NCI-H146 (cell line): ENCODE results near the gene PSMB10.
A peak's percentile ranks its signal among the peaks of the same experiment; 100 is the strongest.
"Not testable (repeated sequence)": the region's sequence is repeated elsewhere in the genome, so short reads cannot be mapped to it uniquely, and the experiment has no call there.

ENCODE experiments used
- DNase-seq: peaks from one replicate; lab custom pipeline; 2025; lab: John Stamatoyannopoulos, UW

Gene PSMB10

DNA sequence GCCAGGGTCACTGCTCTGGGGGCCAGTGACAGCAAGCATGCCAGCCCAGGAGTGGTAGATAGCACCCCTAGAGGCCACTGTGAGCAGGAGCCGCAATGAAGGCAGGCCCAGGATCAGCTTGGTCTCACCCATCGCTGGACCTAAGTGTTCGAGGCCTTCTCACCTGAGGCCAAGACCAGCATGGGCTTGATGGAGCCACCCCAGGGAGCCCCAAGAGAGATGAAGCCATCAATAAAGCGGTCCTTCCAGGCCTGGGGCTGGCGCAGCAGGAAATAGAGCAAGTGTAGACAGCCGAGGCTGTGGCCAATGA is 5.5 kb upstream of the PSMB10 start:
- DNase-seq = no peak

GRCh38 chr16:67941469-67942199 is 5.0 kb upstream of the PSMB10 start:
- DNase-seq = no peak

DNA sequence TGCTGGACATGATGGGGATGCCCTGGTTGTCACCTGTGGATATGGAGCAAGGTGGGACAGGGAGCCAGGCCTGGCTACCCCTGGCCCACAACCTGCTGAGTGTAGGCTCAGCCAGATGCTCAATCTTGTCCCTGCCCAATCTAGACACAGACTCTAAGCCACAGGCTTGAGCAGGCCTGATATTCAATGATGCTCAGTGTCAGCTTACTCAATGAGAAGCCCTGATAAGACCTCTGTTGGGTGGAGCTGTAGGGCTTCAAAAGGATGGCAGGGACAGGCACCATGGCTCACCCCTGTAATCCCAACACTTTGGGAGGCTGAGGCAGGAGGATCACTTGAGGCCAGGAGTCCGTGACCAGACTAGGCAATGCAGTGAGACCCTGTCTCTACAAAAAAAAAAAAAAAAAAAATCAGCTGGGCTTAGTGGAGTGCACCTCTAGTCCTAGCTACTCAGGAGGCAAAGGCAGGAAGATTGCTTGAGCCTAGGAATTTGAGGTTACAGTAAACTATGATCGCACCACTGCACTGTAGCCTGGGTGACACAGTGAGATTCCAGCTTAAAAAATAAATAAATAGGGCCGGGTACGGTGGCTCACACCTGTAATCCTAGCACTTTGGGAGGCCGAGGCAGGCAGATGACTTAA is 3.9 kb upstream of the PSMB10 start:
- no peak for DNase-seq

DNA sequence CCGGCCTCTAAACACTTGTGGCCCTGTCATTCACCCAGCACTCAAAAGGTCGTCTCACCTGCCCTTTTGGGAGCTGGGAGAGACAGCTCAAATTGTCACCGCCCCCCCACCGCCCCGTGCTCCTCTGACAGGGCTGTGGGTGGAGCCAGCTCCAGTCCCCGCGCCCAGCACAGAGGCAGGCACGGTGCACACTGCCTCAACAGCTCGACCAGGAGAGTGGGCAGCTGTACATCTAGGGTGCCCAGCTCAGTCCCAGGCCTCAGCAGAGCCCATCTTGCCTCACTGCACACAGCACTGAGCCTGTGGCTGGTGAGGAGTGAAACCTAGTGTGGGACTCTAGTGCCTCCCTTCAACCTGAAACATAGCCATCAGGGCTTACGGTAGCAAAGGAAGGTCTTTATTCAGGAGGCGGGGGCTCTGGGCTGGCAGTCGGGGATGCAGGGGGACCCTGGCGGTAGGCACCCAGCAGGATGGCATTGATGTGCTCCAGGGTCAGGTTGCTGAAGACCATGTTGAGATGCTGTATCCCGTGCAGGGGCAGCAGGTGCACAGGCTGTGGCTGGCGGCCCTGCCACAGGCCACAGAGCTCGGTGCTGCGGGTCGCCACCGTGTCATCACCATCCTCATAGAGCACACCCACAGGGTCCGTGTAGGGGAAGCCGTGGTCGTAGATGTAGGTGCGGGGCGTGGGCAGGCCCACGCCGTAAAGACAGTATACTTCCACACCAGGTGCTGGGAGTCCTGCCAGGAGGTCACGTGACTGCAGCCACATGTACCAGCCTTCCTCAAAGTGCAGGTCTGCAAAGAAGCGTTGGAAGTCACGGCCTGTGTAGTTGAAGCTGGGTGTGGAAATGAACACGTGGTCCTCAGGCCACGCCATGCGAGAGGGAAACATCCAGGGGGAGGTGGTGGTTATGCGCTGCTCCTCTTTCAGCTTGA is 3.1 kb upstream of the PSMB10 start:
- no peak for DNase-seq

- DNase-seq = not testable (repeated sequence)
Observed at GRCh38 chr16:67937713-67938112, 1.1 kb upstream of the PSMB10 start.

DNA sequence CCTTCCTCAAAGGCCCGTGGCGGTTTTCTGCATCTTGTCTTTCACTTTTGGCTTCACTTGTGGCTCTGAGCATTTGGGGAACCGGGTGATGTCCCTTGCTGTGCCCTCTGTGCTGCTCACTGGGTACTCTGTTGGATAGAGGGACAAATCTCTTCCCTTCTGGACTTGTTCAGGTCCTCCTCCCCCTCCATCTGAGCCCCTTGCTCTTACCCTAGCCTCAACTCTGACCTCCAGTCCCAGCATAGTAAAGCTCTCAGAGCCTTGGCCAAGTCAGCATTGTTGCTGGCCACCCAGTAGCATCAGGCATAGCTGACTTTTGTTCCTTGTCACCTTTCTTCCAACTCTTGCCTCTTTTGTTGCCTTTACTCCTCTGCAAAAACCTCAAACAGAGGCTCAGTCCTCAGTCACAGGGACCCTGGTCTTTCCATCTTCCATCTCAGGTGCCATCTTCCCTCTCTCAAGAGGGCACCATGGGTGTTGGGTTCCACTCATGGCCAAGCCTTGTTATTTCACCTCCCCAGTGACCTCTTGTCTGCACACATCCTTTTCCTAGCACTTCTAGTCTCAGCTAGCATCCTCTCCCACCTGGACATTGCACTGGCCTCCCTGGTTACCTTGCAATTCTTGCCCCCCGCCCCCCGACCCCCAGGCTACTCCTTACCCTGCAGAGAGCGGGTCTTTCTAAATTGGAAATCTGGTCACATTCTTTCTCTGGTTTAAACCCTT is 393 bp upstream of the PSMB10 start:
- DNase-seq = no peak

DNA sequence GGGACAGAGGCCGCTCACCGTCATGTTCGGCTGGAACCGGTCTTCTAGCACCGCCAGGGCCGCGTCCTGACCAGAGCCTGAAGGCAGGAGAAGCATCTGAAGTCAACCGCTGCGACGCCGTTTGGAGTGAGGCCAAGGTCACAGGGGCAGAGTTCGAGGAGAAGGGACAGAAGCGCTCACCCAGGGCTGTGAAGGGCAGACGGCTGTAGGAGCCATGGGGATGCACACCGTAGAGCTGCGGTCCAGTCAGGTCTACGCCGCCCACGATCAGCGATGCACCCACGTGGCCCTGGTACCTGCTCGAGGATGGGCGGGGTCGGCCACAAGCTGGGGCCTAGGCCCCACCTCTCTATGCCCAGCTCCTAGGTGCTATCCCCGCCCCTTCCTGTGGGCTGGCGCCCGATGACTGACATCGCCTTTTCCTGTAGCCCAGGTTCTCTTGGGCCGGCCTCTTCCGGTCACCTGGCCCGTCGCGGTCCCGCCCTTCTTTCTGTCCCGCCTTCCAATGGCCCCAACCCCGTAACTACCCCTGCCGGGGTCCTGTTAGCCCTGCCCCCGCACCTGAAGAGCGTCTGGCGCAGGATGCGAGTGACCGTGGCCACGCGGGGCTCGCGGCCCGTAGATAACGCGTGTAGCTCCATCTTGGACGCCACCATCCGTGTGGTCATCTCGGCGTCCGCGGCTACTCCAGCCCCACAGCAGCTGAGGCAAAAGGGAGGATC is 1.1 kb downstream of the PSMB10 start:
- DNase-seq = peak; percentile 97

GRCh38 chr16:67935101-67935401 is 1.6 kb downstream of the PSMB10 start:
- no peak for DNase-seq

DNA sequence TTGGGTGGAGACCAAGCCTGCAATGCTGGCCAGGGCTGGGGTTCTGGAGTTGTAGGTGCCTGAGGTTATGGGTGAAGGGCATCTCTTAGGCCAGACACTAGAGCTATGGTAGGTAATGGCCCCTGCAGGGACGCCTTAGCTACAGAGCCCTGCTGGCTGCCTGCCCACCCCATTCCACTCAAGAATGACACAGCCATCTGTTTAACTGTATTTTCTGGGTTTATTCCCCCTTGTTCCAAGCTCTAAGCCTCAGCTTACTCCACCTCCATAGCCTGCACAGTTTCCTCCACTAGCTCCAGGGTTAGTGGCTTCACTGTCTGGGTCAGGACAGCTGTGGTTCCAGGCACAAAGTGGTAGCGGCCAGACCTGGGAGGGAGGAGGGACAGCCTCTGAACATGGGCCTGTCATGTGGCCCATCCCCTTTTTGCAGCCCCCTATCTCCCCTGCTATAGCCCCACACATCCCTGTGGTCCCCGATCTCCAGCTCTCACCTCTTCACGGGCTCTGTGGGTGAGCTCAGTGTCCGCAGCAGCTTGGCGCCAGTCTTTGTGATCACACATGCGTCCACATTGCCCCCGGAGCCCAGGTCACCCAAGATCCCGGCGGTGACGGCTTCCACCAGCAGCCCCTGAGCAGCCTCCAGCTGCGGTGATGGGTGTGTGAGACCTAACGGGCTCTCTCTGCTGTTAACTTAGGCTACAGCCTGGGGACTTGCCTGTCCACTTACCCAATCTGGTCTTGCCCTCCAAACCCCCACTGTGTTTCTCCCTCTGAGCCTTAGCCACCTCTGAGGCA is 2.1 kb downstream of the PSMB10 start:
- no peak for DNase-seq

GRCh38 chr16:67933805-67934204 is 2.8 kb downstream of the PSMB10 start:
- DNase-seq = no peak

GRCh38 chr16:67932462-67932840 is 4.2 kb downstream of the PSMB10 start:
- no peak for DNase-seq

- no peak for DNase-seq
Observed at GRCh38 chr16:67931712-67932461, 4.8 kb downstream of the PSMB10 start, which contains the start of gene CTRL. Gene CTRL, minus strand, starts transcription at chr16:67931862. Its CDS starts 10 bp downstream, at chr16:67931852.

DNA sequence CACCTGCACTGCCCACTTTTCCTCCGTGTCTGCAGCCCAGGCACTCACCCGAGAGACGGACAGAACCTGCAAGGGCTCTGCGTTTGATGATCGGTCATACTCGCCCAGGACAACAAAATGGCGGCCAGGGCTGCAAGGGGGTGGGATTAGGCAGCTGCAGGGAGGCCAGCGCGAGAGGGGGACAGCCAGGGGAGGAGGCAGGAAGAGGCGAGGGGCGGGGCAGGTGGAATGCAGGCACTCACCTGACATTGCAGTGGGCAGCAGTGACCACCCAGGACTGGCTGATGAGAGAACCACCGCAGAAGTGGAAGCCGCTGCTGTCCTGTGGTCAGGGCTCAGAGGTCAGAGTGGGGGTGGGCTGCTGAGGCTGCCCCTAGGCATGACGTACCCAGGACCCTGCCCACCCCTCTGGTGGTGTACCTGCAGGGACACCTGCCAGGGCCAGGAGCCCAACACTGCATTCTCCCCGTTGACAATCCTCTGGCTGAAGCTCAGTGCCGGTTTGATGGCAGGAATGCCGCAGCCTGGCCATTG is 5.9 kb downstream of the PSMB10 start:
- DNase-seq = no peak

GRCh38 chr16:67930191-67930590 is 6.5 kb downstream of the PSMB10 start:
- no peak for DNase-seq

GRCh38 chr16:67928561-67929364 is 7.9 kb downstream of the PSMB10 start:
- peak; percentile 68 for DNase-seq

DNA sequence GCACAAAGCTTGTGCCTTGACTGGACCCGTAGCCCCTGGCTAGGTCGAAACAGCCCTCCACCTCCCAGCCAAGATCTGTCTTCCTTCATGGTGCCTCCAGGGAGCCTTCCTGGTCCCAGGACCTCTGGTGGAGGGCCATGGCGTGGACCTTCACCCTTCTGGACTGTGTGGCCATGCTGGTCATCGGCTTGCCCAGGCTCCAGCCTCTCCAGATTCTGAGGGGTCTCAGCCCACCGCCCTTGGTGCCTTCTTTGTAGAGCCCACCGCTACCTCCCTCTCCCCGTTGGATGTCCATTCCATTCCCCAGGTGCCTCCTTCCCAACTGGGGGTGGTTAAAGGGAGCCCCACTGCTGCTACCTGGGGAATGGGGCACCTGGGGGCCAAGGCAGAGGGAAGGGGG is 8.5 kb downstream of the PSMB10 start:
- no peak for DNase-seq

GRCh38 chr16:67927131-67927941 is 9.3 kb downstream of the PSMB10 start:
- DNase-seq = no peak

GRCh38 chr16:67926181-67926750 is 10.4 kb downstream of the PSMB10 start:
- DNase-seq = peak; percentile 78
